HL-60/S4 treated with phorbol 12-myristate 13-acetate at 8.2 ng/mL for 4 days and 3 days (cell line): ENCODE measurements around the gene IGF2R.

ENCODE experiments used
- in situ Hi-C: fragments of 300-500 bp; cut with MboI; formaldehyde crosslinking; loops from 2 replicates; pipeline ENCODE4 v1.15.0; 2022; ENCODE audit warnings: low sequenced_read_pairs

IGF2R gene

GRCh38 chr6:160042014-160042773 lies 73.3 kb downstream of the IGF2R start:
- in situ Hi-C loops: no loop called here

- in situ Hi-C loops: no loop called here
Observed at GRCh38 chr6:160042788-160043301, 74.0 kb downstream of the IGF2R start.

- in situ Hi-C loops: no loop called here
Observed at GRCh38 chr6:160043784-160044183, 74.9 kb downstream of the IGF2R start.

- in situ Hi-C loops: no loop called here
Observed at GRCh38 chr6:160044687-160045086, 75.8 kb downstream of the IGF2R start.

- in situ Hi-C loops: no loop called here
Observed at GRCh38 chr6:160048471-160048870, 79.6 kb downstream of the IGF2R start.

GRCh38 chr6:160049346-160049745 lies 80.5 kb downstream of the IGF2R start:
- in situ Hi-C loops: no loop called here

GRCh38 chr6:160050022-160050421 lies 81.1 kb downstream of the IGF2R start:
- in situ Hi-C loops: no loop called here

- in situ Hi-C loops: no loop called here
Observed at GRCh38 chr6:160051390-160051789, 82.5 kb downstream of the IGF2R start.

GRCh38 chr6:160054271-160054670 lies 85.4 kb downstream of the IGF2R start:
- in situ Hi-C loops: no loop called here

GRCh38 chr6:160054913-160055312 lies 86.0 kb downstream of the IGF2R start:
- in situ Hi-C loops: no loop called here

- in situ Hi-C loops: no loop called here
Observed at GRCh38 chr6:160055378-160055777, 86.5 kb downstream of the IGF2R start.

- in situ Hi-C loops: no loop called here
Observed at GRCh38 chr6:160055813-160056212, 86.9 kb downstream of the IGF2R start.

- in situ Hi-C loops: no loop called here
Observed at GRCh38 chr6:160057080-160057479, 88.2 kb downstream of the IGF2R start.

GRCh38 chr6:160058603-160059215 lies 89.8 kb downstream of the IGF2R start:
- in situ Hi-C loops: no loop called here

GRCh38 chr6:160060221-160060620 lies 91.3 kb downstream of the IGF2R start:
- in situ Hi-C loops: no loop called here

- in situ Hi-C loops: no loop called here
Observed at GRCh38 chr6:160060920-160061447, 92.1 kb downstream of the IGF2R start.

- in situ Hi-C loops: no loop called here
Observed at GRCh38 chr6:160063771-160064413, 95.0 kb downstream of the IGF2R start.

GRCh38 chr6:160065200-160065599 lies 96.3 kb downstream of the IGF2R start:
- in situ Hi-C loops: no loop called here

- in situ Hi-C loops: no loop called here
Observed at GRCh38 chr6:160067564-160067963, 98.7 kb downstream of the IGF2R start.

- in situ Hi-C loops: no loop called here
Observed at GRCh38 chr6:160068346-160068745, 99.5 kb downstream of the IGF2R start.

GRCh38 chr6:160069050-160069454 lies 100.2 kb downstream of the IGF2R start:
- in situ Hi-C loops: no loop called here

GRCh38 chr6:160069459-160069858 lies 100.6 kb downstream of the IGF2R start:
- in situ Hi-C loops: no loop called here
